ENCODE results near the gene PHLDA2.

GRCh38 chr11:2916892-2917645 is 12.2 kb downstream of the PHLDA2 start:
- no peak for TF ChIP-seq CTCF (IDR thresholded peaks at IDR 0.05; ENCODE audit: low read length)
- TF ChIP-seq EZH2phosphoT487 (IDR thresholded peaks at IDR 0.05; ENCODE audit: low read length) = no peak

All from MM.1S (cell line).